Parathyroid adenoma (tissue), 2 donors: ENCODE data around the gene ADCY4.

Experiments used
- H2AFZ ChIP-seq: fragments of 300-600 bp; sonication (generic); one replicate; pipeline ENCODE4 v1.7.0; 2017; ENCODE audit warnings: antibody characterized with exemption, mild to moderate bottlenecking
- H3K27ac ChIP-seq: fragments of 300-600 bp; sonication (generic); one replicate; pipeline ENCODE4 v1.7.0; 2017
- H3K27me3 ChIP-seq: fragments of 300-600 bp; sonication (generic); one replicate; pipeline ENCODE4 v1.7.0; 2017; ENCODE audit warnings: low read length; ENCODE audit not compliant: control insufficient read depth, insufficient read depth
- H3K36me3 ChIP-seq: fragments of 300-600 bp; sonication (generic); one replicate; pipeline ENCODE4 v1.7.0; 2017; ENCODE audit warnings: low read length; ENCODE audit not compliant: control insufficient read depth, insufficient read depth
- H3K4me1 ChIP-seq: fragments of 300-600 bp; sonication (generic); one replicate; pipeline ENCODE4 v1.7.0; 2017; ENCODE audit warnings: control low read depth
- H3K4me2 ChIP-seq: fragments of 300-600 bp; sonication (generic); one replicate; pipeline ENCODE4 v1.7.0; 2017; ENCODE audit warnings: low read length
- H3K4me3 ChIP-seq: fragments of 300-600 bp; sonication (generic); one replicate; pipeline ENCODE4 v1.7.0; 2017; ENCODE audit warnings: low read depth, low read length
- H3K79me2 ChIP-seq: fragments of 300-600 bp; sonication (generic); one replicate; pipeline ENCODE4 v1.7.0; 2017; ENCODE audit warnings: control low read depth
- H3K9ac ChIP-seq: fragments of 300-600 bp; sonication (generic); one replicate; pipeline ENCODE4 v1.7.0; 2017; ENCODE audit warnings: mild to moderate bottlenecking
- H3K9me3 ChIP-seq: fragments of 300-600 bp; sonication (generic); one replicate; pipeline ENCODE4 v1.7.0; 2017; ENCODE audit warnings: low read length; ENCODE audit not compliant: control insufficient read depth
- CTCF ChIP-seq: fragments of 300-600 bp; sonication (generic); IDR thresholded peaks from one replicate; pipeline ENCODE4 v1.7.0; 2017; ENCODE audit warnings: antibody characterized with exemption, mild to moderate bottlenecking
- donor health status: primary hyperparathyroidism.

Gene ADCY4

GRCh38 chr14:24369907-24370687 lies 35.2 kb upstream of the ADCY4 start:
- H3K36me3 ChIP-seq: no peaks in the 10 kb centered on the region
- no peak for TF ChIP-seq CTCF
- peaks cover 19% of the 10 kb centered on the region for H3K4me1 ChIP-seq
- H3K79me2 ChIP-seq: no peaks in the 10 kb centered on the region
- H3K4me3 ChIP-seq: no peak overlapping the region
- H3K9ac ChIP-seq: no peak overlapping the region
- no peaks in the 10 kb centered on the region for H3K9me3 ChIP-seq
- peak overlapping the region; percentile 29 for H2AFZ ChIP-seq
- no peak overlapping the region for H3K4me2 ChIP-seq
- no peaks in the 10 kb centered on the region for H3K27me3 ChIP-seq
- no peak overlapping the region for H3K27ac ChIP-seq

- peak overlapping the region; percentile 69 for H3K27ac ChIP-seq
- no peaks in the 10 kb centered on the region for H3K27me3 ChIP-seq
- H3K36me3 ChIP-seq: no peaks in the 10 kb centered on the region
- H3K4me1 ChIP-seq: peaks cover 20% of the 10 kb centered on the region
- H3K4me3 ChIP-seq: peak overlapping the region; percentile 87
- H3K4me2 ChIP-seq: peak overlapping the region; percentile 99
- H3K9me3 ChIP-seq: no peaks in the 10 kb centered on the region
- no peaks in the 10 kb centered on the region for H3K79me2 ChIP-seq
- no peak overlapping the region for H3K9ac ChIP-seq
- H2AFZ ChIP-seq: peak overlapping the region; percentile 96
- TF ChIP-seq CTCF: no peak
Observed at GRCh38 chr14:24369463-24369862, 34.6 kb upstream of the ADCY4 start.

- Histone ChIP-seq H3K79me2 (no peaks in the 10 kb centered on the region), H3K9ac (peak overlapping the region; percentile 17), H3K9me3 (no peaks in the 10 kb centered on the region), H3K36me3 (no peaks in the 10 kb centered on the region), H3K4me2 (peak overlapping the region; percentile 99), H3K27ac (peak overlapping the region; percentile 69), H3K4me3 (peak overlapping the region; percentile 87), H3K27me3 (no peaks in the 10 kb centered on the region), H3K4me1 (peaks cover 20% of the 10 kb centered on the region), H2AFZ (peak overlapping the region; percentile 96)
- no peak for TF ChIP-seq CTCF
Observed at GRCh38 chr14:24368562-24369252, 33.8 kb upstream of the ADCY4 start.

GRCh38 chr14:24368212-24368561 lies 33.3 kb upstream of the ADCY4 start:
- Histone ChIP-seq H3K27me3 (no peaks in the 10 kb centered on the region), H3K4me3 (peak overlapping the region; percentile 87), H2AFZ (peak overlapping the region; percentile 96), H3K27ac (peak overlapping the region; percentile 69), H3K36me3 (no peaks in the 10 kb centered on the region), H3K9me3 (no peaks in the 10 kb centered on the region), H3K9ac (peak overlapping the region; percentile 17), H3K4me1 (peaks cover 20% of the 10 kb centered on the region), H3K4me2 (peak overlapping the region; percentile 99), H3K79me2 (no peaks in the 10 kb centered on the region)
- TF ChIP-seq CTCF: no peak
